Fibroblast of villous mesenchyme (primary cell): ENCODE results near the gene PDE2A. TPM values are rescaled to one million over a fixed set of nuclear protein-coding genes. Genes with fewer than 3 reads are reported as not detected.

ENCODE experiments used
- DNase-seq: peaks from one replicate; pipeline ENCODE4 v3.0.0-alpha.2; 2010; ENCODE audit warnings: low read depth
- H3K4me3 ChIP-seq: 2 replicates; pipeline ENCODE4 v1.5.1; 2011; ENCODE audit warnings: low read depth, mild to moderate bottlenecking, low read length
- CTCF ChIP-seq: IDR thresholded peaks from 2 replicates; pipeline ENCODE4 v1.5.1; 2012; ENCODE audit warnings: low read depth, mild to moderate bottlenecking, low read length; ENCODE audit not compliant: insufficient read depth
- total RNA-seq: library from RNA; depleted of rRNA; stranded (reverse); fragments of >200 nt; gene quantifications from 2 replicates; pipeline ENCODE4 v1.2.3, GENCODE V29; 2012

The PDE2A gene
- total RNA-seq, 1 donor, result under 0.01 TPM

- TF ChIP-seq CTCF, result no peak
- DNase-seq, result no peak
- no peak overlapping the region for H3K4me3 ChIP-seq
Observed at GRCh38 chr11:72705442-72706365, 31.5 kb upstream of the PDE2A start.

GRCh38 chr11:72704783-72705265 is 30.6 kb upstream of the PDE2A start:
- TF ChIP-seq CTCF, result no peak
- DNase-seq, result no peak
- no peak overlapping the region for H3K4me3 ChIP-seq

- TF ChIP-seq CTCF, result peak; percentile 12
- no peak for DNase-seq
- no peak overlapping the region for H3K4me3 ChIP-seq
Observed at GRCh38 chr11:72704028-72704782, 30.0 kb upstream of the PDE2A start.

GRCh38 chr11:72703267-72704008 is 29.2 kb upstream of the PDE2A start:
- H3K4me3 ChIP-seq, result no peak overlapping the region
- no peak for TF ChIP-seq CTCF
- peak; percentile 81 for DNase-seq

- TF ChIP-seq CTCF, result no peak
- no peak for DNase-seq
- H3K4me3 ChIP-seq, result peak overlapping the region; percentile 21
Observed at GRCh38 chr11:72702577-72703241, 28.5 kb upstream of the PDE2A start.

- no peak for DNase-seq
- TF ChIP-seq CTCF, result no peak
- no peak overlapping the region for H3K4me3 ChIP-seq
Observed at GRCh38 chr11:72702096-72702495, 27.9 kb upstream of the PDE2A start.
